Fibroblast of the aortic adventitia (primary cell): ENCODE measurements around the gene DNAAF8. TPM values are rescaled to one million over a fixed set of nuclear protein-coding genes. Genes with fewer than 3 reads are reported as not detected.

ENCODE experiments used
- DNase-seq: peaks from one replicate; pipeline ENCODE4 v3.0.0-alpha.2; 2010; ENCODE audit warnings: low read depth
- H3K4me3 ChIP-seq: 2 replicates; pipeline ENCODE4 v1.5.1; 2011; ENCODE audit warnings: low read depth, mild to moderate bottlenecking, control low read depth, low read length, moderate library complexity
- total RNA-seq: library from RNA; depleted of rRNA; stranded (reverse); fragments of >200 nt; gene quantifications from 2 replicates; pipeline ENCODE4 v1.2.3, GENCODE V29; 2012; ENCODE audit warnings: low replicate concordance
- TF ChIP-seq, protein P1 (sequence below): IDR thresholded peaks from 2 replicates; pipeline ENCODE4 v1.5.1; 2011; ENCODE audit warnings: mild to moderate bottlenecking, low read length, control low read depth, inconsistent platforms; ENCODE audit not compliant: insufficient read depth

Gene DNAAF8
- total RNA-seq, 1 donor, result 1.4 TPM

- TF ChIP-seq, protein P1, sequence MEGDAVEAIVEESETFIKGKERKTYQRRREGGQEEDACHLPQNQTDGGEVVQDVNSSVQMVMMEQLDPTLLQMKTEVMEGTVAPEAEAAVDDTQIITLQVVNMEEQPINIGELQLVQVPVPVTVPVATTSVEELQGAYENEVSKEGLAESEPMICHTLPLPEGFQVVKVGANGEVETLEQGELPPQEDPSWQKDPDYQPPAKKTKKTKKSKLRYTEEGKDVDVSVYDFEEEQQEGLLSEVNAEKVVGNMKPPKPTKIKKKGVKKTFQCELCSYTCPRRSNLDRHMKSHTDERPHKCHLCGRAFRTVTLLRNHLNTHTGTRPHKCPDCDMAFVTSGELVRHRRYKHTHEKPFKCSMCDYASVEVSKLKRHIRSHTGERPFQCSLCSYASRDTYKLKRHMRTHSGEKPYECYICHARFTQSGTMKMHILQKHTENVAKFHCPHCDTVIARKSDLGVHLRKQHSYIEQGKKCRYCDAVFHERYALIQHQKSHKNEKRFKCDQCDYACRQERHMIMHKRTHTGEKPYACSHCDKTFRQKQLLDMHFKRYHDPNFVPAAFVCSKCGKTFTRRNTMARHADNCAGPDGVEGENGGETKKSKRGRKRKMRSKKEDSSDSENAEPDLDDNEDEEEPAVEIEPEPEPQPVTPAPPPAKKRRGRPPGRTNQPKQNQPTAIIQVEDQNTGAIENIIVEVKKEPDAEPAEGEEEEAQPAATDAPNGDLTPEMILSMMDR, result no peak
- DNase-seq, result no peak
- no peak overlapping the region for H3K4me3 ChIP-seq
Observed at GRCh38 chr16:4763791-4764190, 29.5 kb downstream of the DNAAF8 start.

GRCh38 chr16:4765511-4766474 is 31.5 kb downstream of the DNAAF8 start:
- TF ChIP-seq, protein P1, result no peak
- DNase-seq, result no peak
- peak overlapping the region; percentile 86 for H3K4me3 ChIP-seq

- H3K4me3 ChIP-seq, result peak within 1 kb of the TSS; percentile 86
- DNase-seq, result peak; percentile 95
- TF ChIP-seq, protein P1, result no peak
Observed at GRCh38 chr16:4766875-4767628, 32.7 kb downstream of the DNAAF8 start, which contains the start of gene ZNF500. Gene ZNF500, minus strand, starts transcription at chr16:4767162. Its CDS starts 1,184 bp downstream, at chr16:4765978.

DNA sequence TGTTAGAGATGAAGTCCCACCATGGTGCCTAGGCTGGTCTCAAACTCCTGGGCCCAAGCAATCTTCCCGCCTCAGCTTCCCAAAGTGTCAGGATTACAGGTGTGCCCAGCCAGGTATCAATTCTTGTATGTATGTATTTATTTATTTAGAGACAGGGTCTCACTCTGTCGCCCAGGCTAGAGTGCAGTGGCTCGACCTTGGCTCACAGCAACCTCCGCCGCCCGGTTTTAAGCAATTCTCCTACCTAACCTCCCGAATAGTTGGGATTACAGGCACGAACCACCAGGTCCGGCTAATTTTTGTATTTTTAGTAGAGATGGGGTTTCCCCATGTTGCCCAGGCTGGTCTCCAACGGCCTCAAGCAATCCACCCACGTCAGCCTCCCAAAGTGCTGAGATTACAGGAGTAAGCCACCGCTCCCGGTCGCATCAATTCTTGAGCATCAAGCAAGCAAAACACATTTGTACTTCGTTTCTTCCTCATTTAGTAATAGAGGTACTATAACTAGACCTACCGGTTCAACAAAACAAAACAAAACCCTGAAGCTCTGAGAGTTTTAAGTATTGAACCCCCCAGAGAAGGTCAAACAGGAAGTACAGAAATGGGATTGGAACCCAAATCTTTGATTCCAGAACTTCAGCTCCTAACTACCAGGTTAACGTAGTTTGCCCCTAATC is 33.7 kb downstream of the DNAAF8 start:
- peak overlapping the region; percentile 77 for H3K4me3 ChIP-seq
- DNase-seq, result peak; percentile 47
- TF ChIP-seq, protein P1, result no peak

GRCh38 chr16:4768549-4769305 is 34.4 kb downstream of the DNAAF8 start:
- TF ChIP-seq, protein P1, result no peak
- peak; percentile 93 for DNase-seq
- peak overlapping the region; percentile 77 for H3K4me3 ChIP-seq

DNA sequence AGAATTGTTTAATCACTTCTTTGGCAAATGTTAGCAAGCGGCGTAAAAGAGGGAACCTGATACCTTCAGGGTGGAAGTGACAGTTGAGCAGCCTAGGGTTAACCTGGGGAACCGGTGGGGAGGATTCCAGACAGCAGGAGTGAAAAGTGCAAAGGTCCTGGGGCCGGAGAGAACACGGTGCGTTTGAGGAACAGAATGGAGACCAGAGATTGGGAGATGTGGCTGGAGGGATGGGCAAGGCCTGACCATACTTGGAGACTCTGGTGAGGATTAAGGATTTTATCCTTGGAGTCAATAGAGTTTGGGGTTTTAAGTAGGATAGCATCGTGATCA is 34.9 kb downstream of the DNAAF8 start:
- peak overlapping the region; percentile 75 for H3K4me3 ChIP-seq
- DNase-seq, result no peak

More for the DNA sequence above, 34.9 kb downstream of the DNAAF8 start:
- TF ChIP-seq, protein P1, result no peak
